Astrocyte (in vitro differentiated cells and primary cell): ENCODE measurements around the gene POR.

ENCODE experiments used
- EZH2 ChIP-seq: IDR thresholded peaks from 2 replicates; pipeline ENCODE4 v1.6.1; 2012; ENCODE audit warnings: mild to moderate bottlenecking, low read length, inconsistent platforms; ENCODE audit not compliant: insufficient read depth
- TF ChIP-seq, protein P1 (sequence below): IDR thresholded peaks from 2 replicates; pipeline ENCODE4 v1.5.1; 2011; ENCODE audit warnings: low read depth, mild to moderate bottlenecking, inconsistent platforms, low read length, moderate library complexity; ENCODE audit not compliant: insufficient read depth

DNA sequence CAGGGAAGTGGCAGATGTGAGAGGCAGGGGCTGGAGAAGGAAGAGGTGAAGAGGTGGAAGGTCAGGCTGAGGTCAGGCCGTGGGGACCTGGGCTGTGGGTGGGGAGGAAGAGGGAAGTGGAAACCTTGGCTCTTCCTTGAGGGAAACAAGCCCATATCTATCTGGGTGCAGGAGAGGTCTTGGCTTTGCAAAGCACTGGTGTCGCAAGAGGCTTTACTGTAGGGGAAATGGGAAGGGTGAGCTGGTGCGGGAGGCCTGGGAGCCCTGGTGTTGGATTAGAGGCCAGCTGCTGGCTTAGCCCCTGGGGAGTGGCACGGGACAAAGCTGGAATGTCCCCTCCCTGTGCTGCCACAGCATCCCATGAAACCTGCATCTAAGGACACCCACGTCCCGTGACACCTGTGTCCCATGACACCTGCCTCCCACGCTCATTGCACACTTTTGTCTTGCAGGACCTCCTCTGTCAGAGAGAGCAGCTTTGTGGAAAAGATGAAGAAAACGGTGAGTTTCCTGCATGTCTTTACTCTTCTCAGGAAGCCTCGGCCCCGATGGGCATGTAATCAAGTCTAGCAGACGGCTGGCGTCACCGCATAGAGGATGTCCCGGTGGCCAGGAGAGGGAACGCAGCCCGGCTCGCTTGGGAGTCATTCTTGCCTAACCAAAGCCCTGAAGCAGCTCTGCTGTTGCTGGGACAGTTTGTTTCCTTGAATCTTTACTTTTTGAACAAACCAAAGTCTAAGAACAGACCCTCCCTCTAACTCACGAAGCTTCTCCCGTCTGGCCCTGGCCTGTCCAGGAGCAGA lies 57.2 kb downstream of the POR start:
- no peak for TF ChIP-seq EZH2
- TF ChIP-seq, protein P1, sequence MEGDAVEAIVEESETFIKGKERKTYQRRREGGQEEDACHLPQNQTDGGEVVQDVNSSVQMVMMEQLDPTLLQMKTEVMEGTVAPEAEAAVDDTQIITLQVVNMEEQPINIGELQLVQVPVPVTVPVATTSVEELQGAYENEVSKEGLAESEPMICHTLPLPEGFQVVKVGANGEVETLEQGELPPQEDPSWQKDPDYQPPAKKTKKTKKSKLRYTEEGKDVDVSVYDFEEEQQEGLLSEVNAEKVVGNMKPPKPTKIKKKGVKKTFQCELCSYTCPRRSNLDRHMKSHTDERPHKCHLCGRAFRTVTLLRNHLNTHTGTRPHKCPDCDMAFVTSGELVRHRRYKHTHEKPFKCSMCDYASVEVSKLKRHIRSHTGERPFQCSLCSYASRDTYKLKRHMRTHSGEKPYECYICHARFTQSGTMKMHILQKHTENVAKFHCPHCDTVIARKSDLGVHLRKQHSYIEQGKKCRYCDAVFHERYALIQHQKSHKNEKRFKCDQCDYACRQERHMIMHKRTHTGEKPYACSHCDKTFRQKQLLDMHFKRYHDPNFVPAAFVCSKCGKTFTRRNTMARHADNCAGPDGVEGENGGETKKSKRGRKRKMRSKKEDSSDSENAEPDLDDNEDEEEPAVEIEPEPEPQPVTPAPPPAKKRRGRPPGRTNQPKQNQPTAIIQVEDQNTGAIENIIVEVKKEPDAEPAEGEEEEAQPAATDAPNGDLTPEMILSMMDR, result peak; percentile 7
